ENCODE data around the gene SSR4.

Gene SSR4

DNA sequence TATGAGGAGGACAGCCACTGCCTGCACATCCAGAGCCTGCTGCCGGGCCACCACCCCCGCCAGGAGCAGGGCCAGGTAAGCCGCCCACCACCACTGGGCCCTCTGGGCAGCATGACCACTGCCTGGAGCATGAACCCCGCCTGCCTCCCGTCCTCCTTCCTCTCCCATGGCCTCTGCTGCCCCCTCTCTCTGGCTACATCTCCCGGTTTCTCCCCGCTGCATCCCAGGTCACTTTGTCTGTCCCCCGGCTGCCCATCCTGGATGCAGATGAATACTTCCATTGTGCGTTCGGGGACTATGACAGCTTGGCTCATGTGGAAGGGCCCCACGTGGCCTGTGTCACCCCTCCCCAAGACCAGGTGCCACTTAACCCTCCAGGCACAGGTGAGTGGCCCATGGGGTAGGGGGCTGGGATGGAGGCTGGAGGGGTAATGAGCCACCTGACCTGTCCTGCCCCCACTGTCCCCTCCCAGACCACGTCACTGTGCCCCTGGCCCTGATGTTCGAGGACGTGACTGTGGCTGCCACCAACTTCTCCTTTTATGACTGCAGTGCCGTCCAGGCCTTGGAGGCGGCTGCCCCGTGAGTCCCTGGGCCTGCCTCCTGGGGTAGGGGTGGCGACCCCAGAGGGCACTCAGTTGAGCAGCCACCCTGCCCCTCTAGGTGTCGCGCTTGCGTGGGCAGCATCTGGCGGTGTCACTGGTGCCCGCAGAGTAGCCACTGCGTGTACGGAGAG lies 24.4 kb upstream of the SSR4 start:
- no peak for DNase-seq (ENCODE audit: low spot score)

DNA sequence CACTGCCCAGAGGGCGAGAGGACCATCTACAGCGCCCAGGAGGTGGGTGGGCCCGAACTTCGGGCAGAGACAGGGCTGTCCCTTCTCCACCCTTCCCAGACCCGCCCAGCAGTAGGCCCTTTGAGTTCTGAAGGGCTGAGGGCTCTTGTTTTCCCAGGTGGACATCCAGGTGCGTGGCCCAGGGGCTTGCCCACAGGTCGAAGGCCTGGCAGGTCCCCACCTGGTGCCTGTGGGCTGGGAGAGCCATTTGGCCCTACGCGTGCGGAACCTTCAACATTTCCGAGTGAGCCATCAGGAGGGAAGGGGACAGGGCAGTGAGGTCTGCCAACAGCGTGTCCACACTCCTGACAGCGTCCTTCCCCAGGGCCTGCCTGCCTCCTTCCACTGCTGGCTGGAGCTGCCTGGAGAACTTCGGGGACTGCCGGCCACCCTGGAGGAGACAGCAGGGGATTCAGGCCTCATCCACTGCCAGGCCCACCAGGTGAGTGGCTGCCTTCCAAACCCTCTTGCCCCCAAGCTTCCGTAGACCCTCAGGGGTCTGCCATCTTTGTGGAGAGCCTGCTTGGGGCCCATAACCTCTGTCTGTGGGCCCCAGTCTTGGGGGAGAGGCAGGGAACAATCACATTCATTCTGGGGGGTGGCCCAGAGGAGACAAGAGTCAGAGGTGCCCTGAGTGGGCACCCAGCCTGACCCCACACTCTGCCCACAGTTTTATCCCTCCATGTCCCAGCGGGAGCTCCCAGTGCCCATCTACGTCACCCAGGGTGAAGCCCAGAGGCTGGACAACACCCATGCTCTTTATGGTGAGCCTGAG lies 23.7 kb upstream of the SSR4 start:
- no peak for DNase-seq (ENCODE audit: low spot score)

DNA sequence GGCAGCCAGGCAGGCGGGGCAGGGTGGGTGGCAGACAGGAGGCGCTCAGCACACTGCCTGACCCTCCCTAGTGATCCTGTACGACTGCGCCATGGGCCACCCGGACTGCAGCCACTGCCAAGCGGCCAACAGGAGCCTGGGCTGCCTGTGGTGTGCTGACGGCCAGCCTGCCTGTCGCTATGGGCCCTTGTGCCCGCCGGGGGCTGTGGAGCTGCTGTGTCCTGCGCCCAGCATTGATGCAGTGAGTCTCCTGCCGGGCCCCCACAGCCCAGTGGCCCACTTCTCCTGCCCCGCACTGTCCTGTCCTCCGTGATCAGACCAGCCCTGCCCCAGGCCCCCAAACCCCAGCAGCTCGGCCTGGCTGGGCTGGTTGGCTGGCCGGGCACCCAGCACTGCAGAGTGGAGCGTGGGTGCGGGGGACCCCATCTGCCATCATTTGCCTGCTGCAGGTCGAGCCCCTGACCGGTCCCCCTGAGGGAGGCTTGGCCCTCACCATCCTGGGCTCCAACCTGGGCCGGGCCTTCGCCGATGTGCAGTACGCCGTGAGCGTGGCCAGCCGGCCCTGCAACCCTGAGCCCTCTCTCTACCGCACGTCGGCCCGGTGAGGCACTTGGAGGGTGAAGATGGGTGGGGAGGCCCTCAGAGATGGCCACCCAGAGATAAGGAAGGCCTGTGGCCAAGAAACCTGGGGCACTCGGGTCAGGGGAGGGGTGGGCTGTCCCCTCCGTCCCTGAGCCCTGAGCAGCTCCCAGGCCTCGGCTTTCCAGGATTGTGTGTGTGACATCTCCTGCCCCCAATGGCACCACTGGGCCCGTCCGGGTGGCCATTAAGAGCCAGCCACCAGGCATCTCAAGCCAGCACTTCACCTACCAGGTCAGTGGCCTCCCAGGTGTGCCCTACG lies 22.8 kb upstream of the SSR4 start:
- DNase-seq (ENCODE audit: low spot score): no peak

DNA sequence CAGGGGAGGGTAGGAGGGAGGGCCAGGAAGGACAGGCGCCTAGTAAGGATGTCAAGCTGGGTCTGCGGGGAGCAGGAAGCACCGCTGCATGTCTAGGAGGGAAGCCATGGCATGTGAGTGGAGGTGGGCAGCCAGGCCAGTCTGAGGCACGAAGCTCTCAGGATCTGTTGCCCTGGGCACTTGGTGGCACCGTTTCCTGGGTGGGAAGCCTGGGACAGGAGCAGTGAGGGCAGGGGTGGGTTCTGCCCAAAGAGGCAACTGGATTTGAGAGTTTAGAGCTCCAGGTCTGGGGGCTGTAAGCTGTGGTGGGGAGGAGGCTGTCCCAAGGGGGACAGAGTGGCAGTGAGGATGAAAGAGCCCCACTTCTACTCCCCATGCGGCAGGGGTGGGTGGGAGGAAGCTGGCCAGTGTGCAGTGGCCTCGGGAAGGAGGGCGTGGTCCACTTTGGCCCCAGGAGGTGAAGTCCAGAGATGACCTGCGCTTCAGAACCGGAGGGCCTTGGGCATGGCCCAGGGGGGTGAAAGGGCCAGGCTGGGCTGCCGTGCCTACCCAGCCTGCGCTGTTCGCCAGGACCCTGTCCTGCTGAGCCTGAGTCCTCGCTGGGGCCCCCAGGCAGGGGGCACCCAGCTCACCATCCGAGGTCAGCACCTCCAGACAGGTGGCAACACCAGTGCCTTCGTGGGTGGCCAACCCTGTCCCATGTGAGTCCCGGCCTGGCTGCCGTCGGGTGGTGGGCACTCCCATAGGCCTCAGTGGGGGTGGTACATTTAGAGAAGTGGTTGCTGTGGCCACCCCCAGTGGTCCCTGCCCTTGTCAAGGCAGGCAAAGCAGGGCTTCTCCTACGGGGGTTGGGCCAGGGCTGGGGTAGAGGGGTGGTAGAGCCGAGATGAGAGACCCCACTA lies 21.9 kb upstream of the SSR4 start:
- no peak for DNase-seq (ENCODE audit: low spot score)

DNA sequence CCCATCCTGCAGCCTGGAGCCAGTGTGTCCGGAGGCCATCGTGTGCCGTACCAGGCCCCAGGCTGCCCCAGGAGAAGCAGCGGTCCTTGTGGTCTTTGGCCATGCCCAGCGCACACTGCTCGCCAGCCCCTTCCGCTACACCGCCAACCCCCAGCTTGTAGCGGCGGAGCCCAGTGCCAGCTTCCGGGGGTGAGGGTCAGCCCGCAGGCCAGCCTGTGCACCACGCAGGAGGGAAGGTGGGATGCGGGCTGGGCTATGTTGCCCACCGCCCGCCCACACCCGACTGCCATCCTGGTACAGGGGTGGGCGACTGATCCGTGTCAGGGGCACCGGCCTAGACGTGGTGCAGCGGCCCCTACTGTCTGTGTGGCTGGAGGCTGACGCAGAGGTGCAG lies 21.3 kb upstream of the SSR4 start:
- DNase-seq (ENCODE audit: low spot score): no peak

DNA sequence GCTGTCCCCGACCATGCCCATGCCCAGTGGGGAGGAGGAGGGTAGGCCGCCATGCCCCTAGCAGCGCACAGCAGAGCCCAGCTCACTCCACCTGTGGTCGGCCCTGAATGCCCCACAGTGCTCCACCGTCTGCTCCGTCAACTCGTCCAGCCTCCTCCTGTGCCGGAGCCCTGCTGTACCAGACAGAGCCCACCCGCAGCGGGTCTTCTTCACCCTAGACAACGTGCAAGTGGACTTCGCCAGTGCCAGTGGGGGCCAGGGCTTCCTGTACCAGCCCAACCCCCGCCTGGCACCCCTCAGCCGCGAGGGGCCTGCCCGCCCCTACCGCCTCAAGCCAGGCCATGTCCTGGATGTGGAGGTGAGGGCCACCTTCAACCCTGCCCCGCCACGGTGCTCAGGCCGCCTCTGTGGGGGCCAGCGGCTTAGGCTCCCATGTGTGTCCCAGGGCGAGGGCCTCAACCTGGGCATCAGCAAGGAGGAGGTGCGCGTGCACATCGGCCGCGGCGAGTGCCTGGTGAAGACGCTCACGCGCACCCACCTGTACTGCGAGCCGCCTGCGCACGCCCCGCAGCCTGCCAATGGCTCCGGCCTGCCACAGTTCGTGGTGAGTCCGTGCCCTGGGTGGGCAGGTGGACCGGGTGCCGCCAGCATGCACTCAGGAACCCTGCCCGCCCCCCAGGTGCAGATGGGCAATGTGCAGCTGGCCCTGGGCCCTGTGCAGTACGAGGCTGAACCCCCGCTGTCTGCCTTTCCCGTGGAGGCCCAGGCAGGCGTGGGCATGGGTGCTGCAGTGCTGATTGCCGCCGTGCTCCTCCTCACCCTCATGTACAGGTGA lies 20.5 kb upstream of the SSR4 start:
- no peak for DNase-seq (ENCODE audit: low spot score)

DNA sequence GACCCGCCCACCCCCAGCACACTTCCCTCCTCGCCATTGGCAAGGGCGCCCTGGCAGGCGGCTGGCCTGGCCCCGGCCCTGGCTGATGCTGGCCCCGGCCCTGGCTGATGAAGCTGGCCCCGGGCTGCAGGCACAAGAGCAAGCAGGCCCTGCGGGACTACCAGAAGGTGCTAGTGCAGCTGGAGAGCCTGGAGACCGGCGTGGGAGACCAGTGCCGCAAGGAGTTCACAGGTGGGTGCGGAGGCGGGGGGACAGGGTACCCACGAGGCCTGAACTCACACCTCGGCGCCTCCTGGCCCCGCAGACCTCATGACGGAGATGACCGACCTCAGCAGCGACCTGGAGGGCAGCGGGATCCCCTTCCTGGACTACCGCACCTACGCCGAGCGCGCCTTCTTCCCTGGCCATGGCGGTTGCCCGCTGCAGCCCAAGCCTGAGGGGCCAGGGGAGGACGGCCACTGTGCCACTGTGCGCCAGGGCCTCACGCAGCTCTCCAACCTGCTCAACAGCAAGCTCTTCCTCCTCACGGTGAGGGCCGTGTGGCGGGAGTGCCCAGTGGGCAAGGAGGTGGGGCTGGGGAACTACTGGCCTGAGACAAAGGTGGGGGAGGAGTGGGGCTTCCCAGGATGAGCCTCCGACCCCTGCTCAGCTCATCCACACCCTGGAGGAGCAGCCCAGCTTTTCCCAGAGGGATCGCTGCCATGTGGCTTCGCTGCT lies 19.7 kb upstream of the SSR4 start:
- no peak for DNase-seq (ENCODE audit: low spot score)

DNA sequence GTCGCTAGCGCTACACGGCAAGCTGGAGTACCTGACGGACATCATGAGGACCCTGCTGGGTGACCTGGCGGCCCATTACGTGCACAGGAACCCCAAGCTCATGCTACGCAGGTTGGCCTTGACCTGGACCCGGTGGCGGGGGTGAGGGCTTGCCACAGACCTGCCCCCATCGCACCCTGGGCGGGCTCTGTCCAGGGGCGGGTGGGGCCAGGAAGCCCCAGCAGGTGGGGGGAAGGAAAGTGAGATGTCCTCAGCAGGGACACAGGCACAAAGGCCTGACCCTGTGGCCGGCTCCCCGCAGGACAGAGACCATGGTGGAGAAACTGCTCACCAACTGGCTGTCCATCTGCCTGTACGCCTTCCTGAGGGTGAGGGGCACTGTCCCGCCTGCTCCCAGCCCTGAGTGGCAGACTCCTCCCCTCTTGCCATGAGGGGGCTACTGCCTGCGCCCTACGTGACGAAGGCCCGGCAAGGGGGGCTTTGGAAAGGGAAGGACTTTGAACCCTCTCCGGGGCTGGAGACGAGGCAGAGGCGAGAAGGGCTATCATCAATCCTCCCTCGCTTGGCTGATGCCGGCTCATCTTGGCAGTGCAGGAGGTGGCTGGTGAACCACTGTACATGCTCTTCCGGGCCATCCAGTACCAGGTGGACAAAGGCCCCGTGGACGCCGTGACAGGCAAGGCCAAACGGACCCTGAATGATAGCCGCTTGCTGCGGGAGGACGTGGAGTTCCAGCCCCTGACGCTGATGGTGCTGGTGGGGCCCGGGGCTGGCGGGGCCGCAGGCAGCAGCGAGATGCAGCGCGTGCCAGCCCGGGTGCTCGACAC lies 19.0 kb upstream of the SSR4 start:
- no peak for DNase-seq (ENCODE audit: low spot score)

DNA sequence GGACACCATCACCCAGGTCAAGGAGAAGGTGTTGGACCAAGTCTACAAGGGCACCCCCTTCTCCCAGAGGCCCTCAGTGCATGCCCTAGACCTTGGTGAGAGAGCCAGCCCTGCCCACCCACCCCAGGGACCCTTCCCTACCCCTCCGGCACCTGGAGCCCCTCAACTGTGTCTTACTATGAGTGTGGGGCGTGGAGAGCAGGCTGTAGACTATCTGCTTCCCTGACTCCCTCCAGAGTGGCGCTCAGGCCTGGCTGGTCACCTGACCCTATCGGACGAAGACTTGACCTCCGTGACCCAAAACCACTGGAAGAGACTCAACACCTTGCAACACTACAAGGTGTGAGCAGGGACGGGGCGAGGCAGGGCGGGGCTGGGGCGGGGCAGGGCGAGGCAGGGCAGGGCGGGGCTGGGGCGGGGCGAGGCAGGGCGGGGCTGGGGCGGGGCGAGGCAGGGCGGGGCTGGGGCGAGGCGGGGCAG lies 18.3 kb upstream of the SSR4 start:
- DNase-seq (ENCODE audit: low spot score): no peak

DNA sequence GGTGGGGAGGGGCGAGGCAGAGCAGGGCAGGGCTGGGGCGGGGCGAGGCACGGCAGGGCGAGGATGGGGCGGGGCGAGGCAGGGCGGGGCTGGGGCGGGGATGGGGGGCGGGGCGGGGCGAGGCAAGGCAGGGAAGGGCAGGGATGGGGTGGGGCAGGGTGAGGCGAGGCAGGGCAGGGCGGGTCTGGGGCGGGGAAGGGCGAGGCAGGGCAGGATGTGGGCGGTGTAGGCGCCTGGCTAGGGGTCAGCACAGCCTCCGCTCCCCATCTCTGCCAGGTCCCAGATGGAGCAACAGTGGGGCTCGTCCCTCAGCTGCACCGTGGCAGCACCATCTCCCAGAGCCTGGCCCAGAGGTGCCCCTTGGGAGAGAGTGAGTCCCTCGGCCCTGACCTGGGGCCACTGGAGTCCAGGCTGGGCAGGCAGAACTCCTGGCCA lies 17.8 kb upstream of the SSR4 start:
- no peak for DNase-seq (ENCODE audit: low spot score)

DNA sequence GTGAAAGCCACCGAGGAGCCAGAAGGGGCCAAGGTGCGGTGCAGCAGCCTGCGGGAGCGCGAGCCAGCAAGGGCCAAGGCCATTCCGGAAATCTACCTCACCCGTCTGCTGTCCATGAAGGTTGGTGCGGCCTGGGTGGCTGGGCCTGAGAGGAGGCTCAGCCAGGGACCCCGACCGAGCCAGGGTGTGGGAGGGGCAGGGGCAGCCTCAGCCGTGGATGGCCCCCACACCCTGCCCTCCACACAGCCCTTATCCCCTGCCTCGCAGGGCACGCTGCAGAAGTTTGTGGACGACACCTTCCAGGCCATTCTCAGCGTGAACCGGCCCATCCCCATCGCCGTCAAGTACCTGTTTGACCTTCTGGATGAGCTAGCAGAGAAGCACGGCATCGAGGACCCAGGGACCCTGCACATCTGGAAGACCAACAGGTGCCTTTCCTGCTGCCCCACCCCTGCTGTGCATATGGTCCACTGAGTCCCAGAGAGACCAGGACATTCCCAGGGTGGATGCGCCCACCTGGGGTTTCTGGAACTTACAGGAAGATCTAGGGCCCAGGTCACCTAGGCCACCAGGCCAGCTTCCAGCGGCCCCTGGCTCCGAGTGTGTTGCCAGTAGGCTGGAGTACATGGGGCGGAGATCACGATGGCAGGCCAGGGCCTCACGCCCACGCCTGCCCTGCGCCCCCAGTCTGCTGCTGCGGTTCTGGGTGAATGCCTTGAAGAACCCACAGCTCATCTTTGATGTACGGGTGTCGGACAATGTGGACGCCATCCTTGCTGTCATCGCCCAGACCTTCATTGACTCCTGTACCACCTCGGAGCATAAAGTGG lies 17.0 kb upstream of the SSR4 start:
- no peak for DNase-seq (ENCODE audit: low spot score)

DNA sequence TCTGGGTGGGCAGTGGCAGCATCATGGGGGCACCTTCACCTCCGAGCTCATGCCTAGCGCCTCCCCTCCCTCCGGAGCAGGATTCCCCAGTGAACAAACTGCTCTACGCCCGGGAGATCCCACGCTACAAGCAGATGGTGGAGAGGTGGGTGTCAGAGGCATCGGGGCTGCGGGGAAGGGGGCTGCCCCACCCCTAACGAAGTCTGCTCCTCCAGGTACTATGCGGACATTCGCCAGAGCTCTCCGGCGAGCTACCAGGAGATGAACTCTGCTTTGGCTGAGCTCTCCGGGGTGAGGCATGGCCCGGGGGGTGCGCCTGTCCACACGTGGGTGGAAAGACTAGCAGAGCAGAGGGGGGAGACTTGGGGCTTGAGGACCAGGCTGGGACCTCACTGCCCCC lies 16.3 kb upstream of the SSR4 start:
- no peak for DNase-seq (ENCODE audit: low spot score)

DNA sequence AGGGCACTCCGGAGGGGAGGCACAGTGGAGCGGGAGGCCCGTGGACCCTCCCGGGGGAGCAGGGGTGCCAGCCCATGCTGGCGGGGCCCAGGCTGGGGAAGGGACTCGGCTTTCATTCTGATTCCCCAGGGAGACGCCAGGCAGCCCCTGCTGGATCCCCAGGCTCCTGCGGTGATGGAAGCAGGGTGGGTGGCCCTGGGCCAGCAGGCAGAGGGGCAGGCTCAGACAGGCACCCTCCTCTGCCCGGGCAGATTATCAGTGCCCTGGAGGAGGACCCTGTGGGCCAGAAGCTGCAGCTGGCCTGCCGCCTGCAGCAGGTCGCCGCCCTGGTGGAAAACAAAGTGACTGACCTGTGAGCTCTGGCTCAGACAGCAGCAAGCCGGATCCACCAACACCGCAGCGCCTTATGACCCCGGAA lies 15.8 kb upstream of the SSR4 start:
- DNase-seq (ENCODE audit: low spot score): no peak

DNA sequence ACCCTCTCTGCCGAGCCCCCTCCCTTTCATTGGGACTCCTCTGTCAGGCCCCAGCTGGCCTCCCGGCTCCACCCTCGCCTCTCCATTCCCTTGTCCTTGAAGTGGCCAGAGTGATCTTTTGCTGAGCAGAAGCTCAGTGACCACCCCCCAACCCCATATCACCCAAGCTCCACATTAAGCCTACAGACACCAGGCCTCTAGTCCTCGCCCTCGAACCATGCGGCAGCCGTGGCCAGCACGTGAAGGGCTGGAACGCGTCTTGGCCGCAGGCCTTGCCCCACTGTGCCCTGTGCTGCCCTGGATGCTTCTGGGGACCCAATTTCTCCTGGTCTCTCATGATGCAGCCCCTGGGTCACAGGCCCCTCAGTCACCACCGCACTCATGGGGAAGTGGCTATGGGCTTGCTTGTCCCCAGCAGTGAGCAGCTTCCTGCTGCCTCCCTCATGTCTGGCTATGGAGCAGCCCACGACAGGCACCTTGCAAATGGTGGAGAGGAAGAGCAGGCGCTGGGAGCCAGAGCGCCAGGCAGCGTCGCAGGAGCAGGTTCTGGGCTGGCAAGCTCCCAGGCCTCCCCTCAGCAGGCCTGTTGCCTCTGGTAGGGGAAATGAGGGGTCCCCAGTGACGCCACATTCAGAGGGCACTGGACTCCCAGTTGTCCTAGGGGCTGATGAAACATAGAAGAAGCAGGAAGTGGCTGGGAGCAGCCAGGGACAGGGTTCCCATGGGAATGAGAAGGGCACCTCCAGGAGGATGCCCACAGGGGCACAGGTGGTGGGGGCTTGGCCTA lies 14.4 kb upstream of the SSR4 start:
- no peak for DNase-seq (ENCODE audit: low spot score)

DNA sequence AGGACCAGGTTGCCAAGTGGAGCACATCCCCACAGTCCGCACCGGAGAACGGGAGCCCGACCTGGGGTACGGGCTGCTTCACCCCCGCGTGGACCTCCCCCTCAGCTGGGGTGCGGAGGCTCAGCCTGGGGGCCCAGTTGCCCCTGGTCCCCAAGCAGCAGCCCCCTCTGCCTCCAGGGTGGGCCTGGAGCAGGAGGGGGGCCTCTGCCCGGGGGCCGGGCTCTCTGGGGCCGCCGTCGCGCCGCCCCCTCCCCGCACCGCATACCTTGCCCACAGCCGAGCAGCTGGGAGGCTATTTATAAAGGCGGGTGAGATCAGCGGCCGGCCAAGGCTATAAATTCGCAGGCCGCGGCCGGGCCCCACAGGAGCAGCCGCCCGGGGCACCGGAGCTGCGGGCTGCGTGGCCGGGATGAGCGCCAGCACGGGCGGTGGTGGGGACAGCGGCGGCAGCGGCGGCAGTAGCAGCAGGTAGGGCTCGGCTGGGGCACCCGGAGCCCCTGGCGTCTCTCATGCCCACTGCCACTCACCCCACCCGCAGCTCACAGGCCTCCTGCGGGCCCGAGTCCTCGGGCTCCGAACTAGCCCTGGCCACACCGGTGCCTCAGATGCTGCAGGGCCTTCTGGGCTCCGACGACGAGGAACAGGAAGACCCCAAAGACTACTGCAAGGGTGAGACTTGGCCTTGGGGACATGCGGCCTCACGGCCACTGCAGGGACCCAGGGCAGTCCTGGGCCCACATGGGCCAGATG lies 13.6 kb upstream of the SSR4 start, which contains the start of gene SRPK3:
SRPK3 (plus strand) TSS at position 364 of the 750 bp plus-strand sequence; CDS start at position 410, 46 bp downstream.
- DNase-seq (ENCODE audit: low spot score): no peak

DNA sequence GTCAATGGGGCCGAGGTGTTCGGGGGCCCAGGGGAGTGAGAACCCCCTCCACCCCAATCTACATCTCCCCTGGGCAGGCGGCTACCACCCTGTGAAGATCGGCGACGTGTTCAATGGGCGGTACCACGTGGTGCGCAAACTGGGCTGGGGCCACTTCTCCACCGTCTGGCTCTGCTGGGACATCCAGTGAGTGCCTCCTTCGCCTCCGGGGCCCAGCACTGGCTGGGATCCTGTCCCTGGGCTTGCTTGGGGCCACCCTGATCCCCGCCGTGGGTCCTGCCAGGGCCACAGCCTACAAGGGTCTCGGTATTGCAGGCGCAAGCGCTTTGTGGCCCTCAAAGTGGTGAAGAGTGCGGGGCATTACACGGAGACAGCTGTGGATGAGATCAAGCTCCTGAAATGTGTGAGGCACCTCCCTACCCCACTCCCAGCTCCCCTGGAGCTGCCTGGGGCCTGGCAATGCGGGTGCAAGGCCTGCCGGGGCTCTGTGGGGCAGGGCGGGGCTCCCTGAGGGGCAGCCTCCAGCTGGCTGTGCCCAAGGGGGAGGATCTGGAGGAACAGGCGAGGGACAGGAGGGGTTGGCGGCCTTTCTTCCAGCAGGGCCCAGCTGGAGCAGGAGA lies 12.9 kb upstream of the SSR4 start:
- DNase-seq (ENCODE audit: low spot score): no peak
